SIG-M5 (cell line): ENCODE data around the gene DYNC2LI1.

ENCODE experiments used
- DNase-seq: peaks from one replicate; lab custom pipeline; 2025; lab: John Stamatoyannopoulos, UW

The DYNC2LI1 gene

GRCh38 chr2:43846140-43846793 lies 72.4 kb downstream of the DYNC2LI1 start:
- DNase-seq, result no peak

- DNase-seq, result no peak
These were observed 74.4 kb downstream of the DYNC2LI1 start for GRCh38 chr2:43848214-43848613.

GRCh38 chr2:43851011-43851980 lies 77.5 kb downstream of the DYNC2LI1 start:
- DNase-seq, result no peak

GRCh38 chr2:43852196-43852730 lies 78.4 kb downstream of the DYNC2LI1 start:
- no peak for DNase-seq

GRCh38 chr2:43853141-43854081 lies 79.6 kb downstream of the DYNC2LI1 start:
- DNase-seq, result no peak

- no peak for DNase-seq
These were observed 80.8 kb downstream of the DYNC2LI1 start for GRCh38 chr2:43854671-43855070.

- no peak for DNase-seq
These were observed 81.5 kb downstream of the DYNC2LI1 start for GRCh38 chr2:43855292-43855691.
